K562 (cell line): ENCODE measurements around the gene FES. TPM values are rescaled to one million over a fixed set of nuclear protein-coding genes. Genes with fewer than 3 reads are reported as not detected.

Experiments
- CBFB ChIP-seq: sonication (generic); formaldehyde crosslinking; IDR thresholded peaks from 2 replicates; pipeline ENCODE4 v1.4.0; 2020; ENCODE audit warnings: mild to moderate bottlenecking, missing genetic modification reagents
- ELF1 ChIP-seq: fragments of 200-800 bp; sonication (Bioruptor generic); IDR thresholded peaks from 2 replicates; pipeline ENCODE4 v1.6.1; 2016; ENCODE audit warnings: missing genetic modification characterization, missing compliant biosample characterization
- ESRRA ChIP-seq: fragments of 450-650 bp; IDR thresholded peaks from 2 replicates; pipeline ENCODE4 v1.6.1; 2014; ENCODE audit warnings: low read depth, mild to moderate bottlenecking, moderate library complexity, borderline replicate concordance
- GABPA ChIP-seq: fragments of 200-800 bp; sonication (Bioruptor generic); conservative IDR thresholded peaks from 2 replicates; pipeline ENCODE4 v1.6.1; 2016; ENCODE audit warnings: low read depth, missing genetic modification characterization, missing compliant biosample characterization
- HDAC1 ChIP-seq, 2 experiments: fragments of 450-650 bp; IDR thresholded peaks; 2 replicates each; pipeline ENCODE4 v1.6.1; 2016 to 2017; ENCODE audit warnings: inconsistent platforms in 1 of 2, mild to moderate bottlenecking in 1 of 2, moderate library complexity in 1 of 2
- NUFIP1 ChIP-seq: fragments of 450-650 bp; IDR thresholded peaks from 2 replicates; pipeline ENCODE4 v1.6.1; 2018; ENCODE audit not compliant: partially characterized antibody
- PHTF2 ChIP-seq: fragments of 250-450 bp; sonication (Bioruptor Pico); IDR thresholded peaks from 2 replicates; pipeline ENCODE4 v1.5.0; 2021; ENCODE audit warnings: mild to moderate bottlenecking
- RBM39 ChIP-seq: fragments of 200-400 bp; formaldehyde crosslinking; optimal IDR thresholded peaks from 2 replicates; pipeline ENCODE3; 2018; ENCODE audit warnings: low read depth, low read length
- polyA plus RNA-seq, 8 experiments: library from polyadenylated mRNA; depleted of rRNA in 4 of 8; stranded (reverse) in 5 of 8; unstranded in 3 of 8; fragments of >200 nt; fragmentation: Nextera tagmentation in 2 of 8; fragmentation: Illumina TruSeq in 1 of 8; extraction: Ambion mirVana in 2 of 8; extraction: Trizol in 1 of 8; gene quantifications; 2 replicates each; pipeline versions ENCODE4 v1.2.1 to v1.2.3, GENCODE V29; 2011 to 2014; ENCODE audit warnings: inconsistent platforms in 1 of 8, missing spikeins in 1 of 8
- total RNA-seq, 7 experiments: library from RNA; depleted of rRNA in 6 of 7; stranded (reverse); fragments of >200 nt in 6 of 7; fragmentation: Illumina TruSeq in 2 of 7; extraction: Trizol in 2 of 7; gene quantifications; 2 replicates each; pipeline versions ENCODE4 v1.2.1 to v1.2.3, GENCODE V29; 2011 to 2021; ENCODE audit warnings: low replicate concordance in 1 of 7
- TF ChIP-seq, protein P1 (sequence below): fragments of 450-650 bp; IDR thresholded peaks from 2 replicates; pipeline ENCODE4 v1.6.1; 2016; ENCODE audit warnings: mild to moderate bottlenecking, moderate library complexity
- TF ChIP-seq, protein P2 (sequence below): sonication (generic); formaldehyde crosslinking; IDR thresholded peaks from 2 replicates; pipeline ENCODE4 v1.8.1; 2022; ENCODE audit warnings: missing genetic modification reagents
- TF ChIP-seq, protein P3 (sequence below): fragments of 450-650 bp; IDR thresholded peaks from 2 replicates; pipeline ENCODE4 v1.6.1; 2017; ENCODE audit warnings: mild to moderate bottlenecking, moderate library complexity

FES gene
- total and polyA plus RNA-seq, 9 of the 15 experiments (the other 6 are each of a cell fraction or from before 2014, with no cell fraction given), result 0.38 to 2.6 (median 0.82) TPM

DNA sequence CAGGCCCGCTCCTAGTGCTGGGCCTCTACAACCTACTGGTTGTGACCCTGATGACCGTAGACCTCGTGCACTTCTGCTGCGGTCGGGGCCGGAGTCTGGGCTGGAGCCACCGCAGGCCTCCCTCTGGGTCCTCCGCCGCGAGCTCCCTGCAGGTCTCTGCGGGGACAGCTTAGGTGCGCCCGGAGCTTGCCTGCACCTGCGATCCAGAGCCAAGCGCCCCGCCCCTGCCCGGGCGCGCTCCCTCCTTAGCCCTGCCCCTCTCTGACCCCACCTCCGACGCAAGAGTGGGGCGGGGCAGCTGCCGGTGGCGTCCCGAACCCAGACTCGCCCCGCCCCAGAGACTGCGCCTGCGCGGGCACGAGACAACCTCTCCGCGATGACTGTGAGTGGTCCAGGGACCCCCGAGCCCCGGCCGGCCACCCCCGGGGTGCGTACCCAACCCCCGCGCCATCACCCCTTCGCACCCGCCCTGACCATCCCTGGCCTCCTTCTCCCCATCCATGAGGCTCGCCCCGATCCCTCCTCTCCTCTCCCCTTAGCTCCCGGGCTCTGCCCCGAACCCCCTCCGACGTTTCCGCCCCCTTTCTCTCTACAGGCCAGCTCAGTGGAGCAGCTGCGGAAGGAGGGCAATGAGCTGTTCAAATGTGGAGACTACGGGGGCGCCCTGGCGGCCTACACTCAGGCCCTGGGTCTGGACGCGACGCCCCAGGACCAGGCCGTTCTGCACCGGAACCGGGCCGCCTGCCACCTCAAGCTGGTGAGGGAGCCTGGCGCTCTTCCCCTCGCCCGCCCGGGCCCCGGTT is 50.8 kb downstream of the FES start, which contains the start of gene UNC45A (continued):
- TF ChIP-seq, protein P1, sequence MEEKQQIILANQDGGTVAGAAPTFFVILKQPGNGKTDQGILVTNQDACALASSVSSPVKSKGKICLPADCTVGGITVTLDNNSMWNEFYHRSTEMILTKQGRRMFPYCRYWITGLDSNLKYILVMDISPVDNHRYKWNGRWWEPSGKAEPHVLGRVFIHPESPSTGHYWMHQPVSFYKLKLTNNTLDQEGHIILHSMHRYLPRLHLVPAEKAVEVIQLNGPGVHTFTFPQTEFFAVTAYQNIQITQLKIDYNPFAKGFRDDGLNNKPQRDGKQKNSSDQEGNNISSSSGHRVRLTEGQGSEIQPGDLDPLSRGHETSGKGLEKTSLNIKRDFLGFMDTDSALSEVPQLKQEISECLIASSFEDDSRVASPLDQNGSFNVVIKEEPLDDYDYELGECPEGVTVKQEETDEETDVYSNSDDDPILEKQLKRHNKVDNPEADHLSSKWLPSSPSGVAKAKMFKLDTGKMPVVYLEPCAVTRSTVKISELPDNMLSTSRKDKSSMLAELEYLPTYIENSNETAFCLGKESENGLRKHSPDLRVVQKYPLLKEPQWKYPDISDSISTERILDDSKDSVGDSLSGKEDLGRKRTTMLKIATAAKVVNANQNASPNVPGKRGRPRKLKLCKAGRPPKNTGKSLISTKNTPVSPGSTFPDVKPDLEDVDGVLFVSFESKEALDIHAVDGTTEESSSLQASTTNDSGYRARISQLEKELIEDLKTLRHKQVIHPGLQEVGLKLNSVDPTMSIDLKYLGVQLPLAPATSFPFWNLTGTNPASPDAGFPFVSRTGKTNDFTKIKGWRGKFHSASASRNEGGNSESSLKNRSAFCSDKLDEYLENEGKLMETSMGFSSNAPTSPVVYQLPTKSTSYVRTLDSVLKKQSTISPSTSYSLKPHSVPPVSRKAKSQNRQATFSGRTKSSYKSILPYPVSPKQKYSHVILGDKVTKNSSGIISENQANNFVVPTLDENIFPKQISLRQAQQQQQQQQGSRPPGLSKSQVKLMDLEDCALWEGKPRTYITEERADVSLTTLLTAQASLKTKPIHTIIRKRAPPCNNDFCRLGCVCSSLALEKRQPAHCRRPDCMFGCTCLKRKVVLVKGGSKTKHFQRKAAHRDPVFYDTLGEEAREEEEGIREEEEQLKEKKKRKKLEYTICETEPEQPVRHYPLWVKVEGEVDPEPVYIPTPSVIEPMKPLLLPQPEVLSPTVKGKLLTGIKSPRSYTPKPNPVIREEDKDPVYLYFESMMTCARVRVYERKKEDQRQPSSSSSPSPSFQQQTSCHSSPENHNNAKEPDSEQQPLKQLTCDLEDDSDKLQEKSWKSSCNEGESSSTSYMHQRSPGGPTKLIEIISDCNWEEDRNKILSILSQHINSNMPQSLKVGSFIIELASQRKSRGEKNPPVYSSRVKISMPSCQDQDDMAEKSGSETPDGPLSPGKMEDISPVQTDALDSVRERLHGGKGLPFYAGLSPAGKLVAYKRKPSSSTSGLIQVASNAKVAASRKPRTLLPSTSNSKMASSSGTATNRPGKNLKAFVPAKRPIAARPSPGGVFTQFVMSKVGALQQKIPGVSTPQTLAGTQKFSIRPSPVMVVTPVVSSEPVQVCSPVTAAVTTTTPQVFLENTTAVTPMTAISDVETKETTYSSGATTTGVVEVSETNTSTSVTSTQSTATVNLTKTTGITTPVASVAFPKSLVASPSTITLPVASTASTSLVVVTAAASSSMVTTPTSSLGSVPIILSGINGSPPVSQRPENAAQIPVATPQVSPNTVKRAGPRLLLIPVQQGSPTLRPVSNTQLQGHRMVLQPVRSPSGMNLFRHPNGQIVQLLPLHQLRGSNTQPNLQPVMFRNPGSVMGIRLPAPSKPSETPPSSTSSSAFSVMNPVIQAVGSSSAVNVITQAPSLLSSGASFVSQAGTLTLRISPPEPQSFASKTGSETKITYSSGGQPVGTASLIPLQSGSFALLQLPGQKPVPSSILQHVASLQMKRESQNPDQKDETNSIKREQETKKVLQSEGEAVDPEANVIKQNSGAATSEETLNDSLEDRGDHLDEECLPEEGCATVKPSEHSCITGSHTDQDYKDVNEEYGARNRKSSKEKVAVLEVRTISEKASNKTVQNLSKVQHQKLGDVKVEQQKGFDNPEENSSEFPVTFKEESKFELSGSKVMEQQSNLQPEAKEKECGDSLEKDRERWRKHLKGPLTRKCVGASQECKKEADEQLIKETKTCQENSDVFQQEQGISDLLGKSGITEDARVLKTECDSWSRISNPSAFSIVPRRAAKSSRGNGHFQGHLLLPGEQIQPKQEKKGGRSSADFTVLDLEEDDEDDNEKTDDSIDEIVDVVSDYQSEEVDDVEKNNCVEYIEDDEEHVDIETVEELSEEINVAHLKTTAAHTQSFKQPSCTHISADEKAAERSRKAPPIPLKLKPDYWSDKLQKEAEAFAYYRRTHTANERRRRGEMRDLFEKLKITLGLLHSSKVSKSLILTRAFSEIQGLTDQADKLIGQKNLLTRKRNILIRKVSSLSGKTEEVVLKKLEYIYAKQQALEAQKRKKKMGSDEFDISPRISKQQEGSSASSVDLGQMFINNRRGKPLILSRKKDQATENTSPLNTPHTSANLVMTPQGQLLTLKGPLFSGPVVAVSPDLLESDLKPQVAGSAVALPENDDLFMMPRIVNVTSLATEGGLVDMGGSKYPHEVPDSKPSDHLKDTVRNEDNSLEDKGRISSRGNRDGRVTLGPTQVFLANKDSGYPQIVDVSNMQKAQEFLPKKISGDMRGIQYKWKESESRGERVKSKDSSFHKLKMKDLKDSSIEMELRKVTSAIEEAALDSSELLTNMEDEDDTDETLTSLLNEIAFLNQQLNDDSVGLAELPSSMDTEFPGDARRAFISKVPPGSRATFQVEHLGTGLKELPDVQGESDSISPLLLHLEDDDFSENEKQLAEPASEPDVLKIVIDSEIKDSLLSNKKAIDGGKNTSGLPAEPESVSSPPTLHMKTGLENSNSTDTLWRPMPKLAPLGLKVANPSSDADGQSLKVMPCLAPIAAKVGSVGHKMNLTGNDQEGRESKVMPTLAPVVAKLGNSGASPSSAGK, result no peak
- TF ChIP-seq GABPA (tag) (no peak), PHTF2 (CRISPR knock-in tag) (no peak), ESRRA (peak; percentile 64), NUFIP1 (no peak), ELF1 (tag) (no peak), CBFB (CRISPR knock-in tag) (no peak), HDAC1 (IDR thresholded peaks at IDR 0.05) (peak in 1 of 2 experiments; percentile 55; a peak in 2 of 4 replicates), RBM39 (no peak)
- TF ChIP-seq, protein P2, sequence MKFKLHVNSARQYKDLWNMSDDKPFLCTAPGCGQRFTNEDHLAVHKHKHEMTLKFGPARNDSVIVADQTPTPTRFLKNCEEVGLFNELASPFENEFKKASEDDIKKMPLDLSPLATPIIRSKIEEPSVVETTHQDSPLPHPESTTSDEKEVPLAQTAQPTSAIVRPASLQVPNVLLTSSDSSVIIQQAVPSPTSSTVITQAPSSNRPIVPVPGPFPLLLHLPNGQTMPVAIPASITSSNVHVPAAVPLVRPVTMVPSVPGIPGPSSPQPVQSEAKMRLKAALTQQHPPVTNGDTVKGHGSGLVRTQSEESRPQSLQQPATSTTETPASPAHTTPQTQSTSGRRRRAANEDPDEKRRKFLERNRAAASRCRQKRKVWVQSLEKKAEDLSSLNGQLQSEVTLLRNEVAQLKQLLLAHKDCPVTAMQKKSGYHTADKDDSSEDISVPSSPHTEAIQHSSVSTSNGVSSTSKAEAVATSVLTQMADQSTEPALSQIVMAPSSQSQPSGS (CRISPR knock-in tag), result no peak
- TF ChIP-seq, protein P3, sequence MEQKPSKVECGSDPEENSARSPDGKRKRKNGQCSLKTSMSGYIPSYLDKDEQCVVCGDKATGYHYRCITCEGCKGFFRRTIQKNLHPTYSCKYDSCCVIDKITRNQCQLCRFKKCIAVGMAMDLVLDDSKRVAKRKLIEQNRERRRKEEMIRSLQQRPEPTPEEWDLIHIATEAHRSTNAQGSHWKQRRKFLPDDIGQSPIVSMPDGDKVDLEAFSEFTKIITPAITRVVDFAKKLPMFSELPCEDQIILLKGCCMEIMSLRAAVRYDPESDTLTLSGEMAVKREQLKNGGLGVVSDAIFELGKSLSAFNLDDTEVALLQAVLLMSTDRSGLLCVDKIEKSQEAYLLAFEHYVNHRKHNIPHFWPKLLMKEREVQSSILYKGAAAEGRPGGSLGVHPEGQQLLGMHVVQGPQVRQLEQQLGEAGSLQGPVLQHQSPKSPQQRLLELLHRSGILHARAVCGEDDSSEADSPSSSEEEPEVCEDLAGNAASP, result no peak
